Right lobe of liver (tissue), 6 donors: ENCODE measurements around the gene KCNH1. TPM values are rescaled to one million over a fixed set of nuclear protein-coding genes. Genes with fewer than 3 reads are reported as not detected.
"Not testable (repeated sequence)": the region's sequence is repeated elsewhere in the genome, so short reads cannot be mapped to it uniquely, and the experiment has no call there.

Source experiments
- ATAC-seq, 4 donors: fragments of 200-7000 bp; cut with Tn5 transposase; one replicate each; pipeline ENCODE4 v1.9.1; 2020; ENCODE audit warnings: mild to moderate bottlenecking in 4 of 4, moderate library complexity in 4 of 4
- DNase-seq, 3 donors: peaks; one replicate each; pipeline ENCODE4 v3.0.0-alpha.2; 2020
- H3K27ac ChIP-seq, 3 donors: fragments of 200-600 bp; one replicate each; pipeline ENCODE4 v1.8.0; 2022
- H3K27me3 ChIP-seq, 2 donors: fragments of 200-600 bp; one replicate each; pipeline ENCODE4 v1.8.0; 2022
- H3K36me3 ChIP-seq, 4 donors: fragments of 200-600 bp; sonication (generic) in 1 of 4; one replicate each; pipeline versions ENCODE4 v1.5.1 to v1.8.0; 2017 to 2022; ENCODE audit warnings: control low read depth in 1 of 4
- H3K4me1 ChIP-seq, 4 donors: fragments of 200-600 bp; sonication (generic) in 1 of 4; one replicate each; pipeline versions ENCODE4 v1.5.1 to v1.8.0; 2017 to 2022; ENCODE audit warnings: control low read depth in 1 of 4
- H3K4me3 ChIP-seq, 3 donors: fragments of 200-600 bp; one replicate each; pipeline ENCODE4 v1.8.0; 2022
- H3K9me3 ChIP-seq, 4 donors: fragments of 200-600 bp; sonication (generic) in 1 of 4; one replicate each; pipeline versions ENCODE4 v1.5.1 to v1.8.0; 2017 to 2022; ENCODE audit warnings: control low read depth in 1 of 4
- POLR2A ChIP-seq: fragments of 450-650 bp; IDR thresholded peaks from one replicate; pipeline ENCODE4 v1.6.1; 2017; ENCODE audit warnings: antibody characterized with exemption, mild to moderate bottlenecking
- WGBS: methylation state at CpG from one replicate; pipeline ENCODE4 v1.1.6; 2018; ENCODE audit warnings: low coverage, low lambda C conversion rate; ENCODE audit not compliant: insufficient coverage; ENCODE audit errors: missing lambda C conversion rate; 5-methylcytosine and 5-hydroxymethylcytosine counted together
- intact Hi-C, 2 donors: fragments of 100-400 bp; cut with DNase I; formaldehyde crosslinking; loops; one replicate each; pipeline versions ENCODE4 v1.11.2 to v1.14.1; 2022
- total RNA-seq, 6 experiments: library from RNA; depleted of rRNA in 2 of 6; stranded (reverse); fragments of >200 nt in 2 of 6; fragmentation: NEBNext Ultra II Directional in 3 of 6; extraction: Animal tissue kit (Norgen Biotek cat#: 25700) in 3 of 6; gene quantifications; one replicate each; pipeline versions ENCODE4 v1.1.0 to v1.2.4, GENCODE V29; 2016 to 2023
- TF ChIP-seq, protein P1 (sequence below), 4 donors: fragments of 200-600 bp in 3 of 4; fragments of 450-650 bp in 1 of 4; IDR thresholded peaks; one replicate each; pipeline versions ENCODE4 v1.5.1 to v1.8.0; 2016 to 2022; ENCODE audit warnings: antibody characterized with exemption in 4 of 4, mild to moderate bottlenecking in 2 of 4
- donor health status: DM: no; HTN: yes; CAD: no.
- donor health status: DM: no; HTN: no; CAD: no.
- donor health status: DM: no; HTN: no; CAD: no.
- donor health status: DM: no; HTN: yes; CAD: no.
- donor health status: DM: no; HTN: yes; CAD: no.

KCNH1 gene
- total RNA-seq, 6 experiments from 2014 or later = not detected

DNA sequence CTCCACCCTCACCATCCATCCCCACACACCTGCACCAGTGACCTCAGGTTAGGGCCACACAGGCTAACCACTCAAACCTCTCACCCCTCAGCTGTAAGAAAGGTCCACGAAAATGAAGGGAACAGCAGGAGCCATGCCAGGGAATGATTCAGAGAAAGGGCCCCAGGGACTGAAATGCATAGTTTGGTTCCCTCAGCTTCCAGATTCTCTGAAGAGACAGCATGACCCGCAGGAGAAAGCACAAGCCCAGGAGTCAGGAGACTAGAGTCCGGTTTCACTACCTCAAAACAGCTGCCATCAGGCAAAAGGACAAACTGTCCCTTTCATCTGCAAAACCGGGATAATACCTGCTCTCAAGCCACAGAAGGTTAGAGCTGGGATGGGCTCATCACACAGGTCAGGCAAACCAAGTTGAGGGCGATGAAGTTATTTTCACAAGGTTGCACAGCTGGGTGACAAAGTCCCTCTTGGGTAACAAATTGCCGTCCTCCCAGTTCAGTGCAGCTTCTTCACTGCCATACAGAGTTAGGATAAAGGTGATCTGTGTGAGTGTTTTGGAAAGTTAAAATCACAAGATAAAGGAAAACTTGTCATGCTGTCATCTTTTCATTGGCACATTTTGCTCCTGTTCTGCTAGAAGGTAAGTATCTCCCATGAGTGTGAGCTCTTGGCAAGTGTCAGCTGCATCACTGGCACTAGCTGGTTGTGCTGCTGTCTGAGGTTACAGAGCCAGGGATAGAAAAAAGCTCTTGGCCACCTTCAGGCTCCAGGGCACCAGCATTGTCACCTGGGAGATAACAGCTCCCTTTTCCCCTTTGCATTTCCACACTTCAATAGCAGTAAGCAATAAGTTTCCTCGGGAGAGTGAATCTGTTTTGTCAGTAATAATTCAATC is 120.4 kb downstream of the KCNH1 start:
- H3K4me3 ChIP-seq = no peak overlapping the region
- H3K9me3 ChIP-seq = no peaks in the 10 kb centered on the region
- WGBS = 19% methylated on average over 6 of the region's 7 CpGs
- intact Hi-C loops = no loop called here
- ATAC-seq (peak in 1 of 4 donors; percentile 33), DNase-seq (no peak)
- no peaks in the 10 kb centered on the region for H3K36me3 ChIP-seq
- TF ChIP-seq, protein P1, sequence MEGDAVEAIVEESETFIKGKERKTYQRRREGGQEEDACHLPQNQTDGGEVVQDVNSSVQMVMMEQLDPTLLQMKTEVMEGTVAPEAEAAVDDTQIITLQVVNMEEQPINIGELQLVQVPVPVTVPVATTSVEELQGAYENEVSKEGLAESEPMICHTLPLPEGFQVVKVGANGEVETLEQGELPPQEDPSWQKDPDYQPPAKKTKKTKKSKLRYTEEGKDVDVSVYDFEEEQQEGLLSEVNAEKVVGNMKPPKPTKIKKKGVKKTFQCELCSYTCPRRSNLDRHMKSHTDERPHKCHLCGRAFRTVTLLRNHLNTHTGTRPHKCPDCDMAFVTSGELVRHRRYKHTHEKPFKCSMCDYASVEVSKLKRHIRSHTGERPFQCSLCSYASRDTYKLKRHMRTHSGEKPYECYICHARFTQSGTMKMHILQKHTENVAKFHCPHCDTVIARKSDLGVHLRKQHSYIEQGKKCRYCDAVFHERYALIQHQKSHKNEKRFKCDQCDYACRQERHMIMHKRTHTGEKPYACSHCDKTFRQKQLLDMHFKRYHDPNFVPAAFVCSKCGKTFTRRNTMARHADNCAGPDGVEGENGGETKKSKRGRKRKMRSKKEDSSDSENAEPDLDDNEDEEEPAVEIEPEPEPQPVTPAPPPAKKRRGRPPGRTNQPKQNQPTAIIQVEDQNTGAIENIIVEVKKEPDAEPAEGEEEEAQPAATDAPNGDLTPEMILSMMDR (IDR thresholded peaks at IDR 0.05) = no peak
- TF ChIP-seq POLR2A = no peak
- H3K27me3 ChIP-seq = no peaks in the 10 kb centered on the region
- no peak overlapping the region for H3K27ac ChIP-seq
- no peaks in the 10 kb centered on the region for H3K4me1 ChIP-seq

DNA sequence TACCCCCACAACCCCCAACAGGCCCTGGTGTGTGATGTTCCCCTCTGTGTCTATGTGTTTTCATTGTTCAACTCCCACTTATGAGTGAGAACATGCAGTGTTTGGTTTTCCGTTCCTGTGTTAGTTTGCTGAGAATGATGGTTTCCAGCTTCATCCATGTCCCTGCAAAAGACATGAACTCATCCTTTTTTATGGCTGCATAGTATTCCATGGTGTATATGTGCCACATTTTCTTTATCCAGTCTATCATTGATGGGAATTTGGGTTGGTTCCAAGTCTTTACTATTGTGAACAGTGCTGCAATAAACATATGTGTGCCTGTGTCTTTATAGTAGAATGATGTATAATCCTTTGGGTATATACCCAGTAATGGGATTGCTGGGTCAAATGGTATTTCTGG is 122.8 kb downstream of the KCNH1 start:
- 60% methylated on average over 1 of the region's 1 CpG for WGBS

DNA sequence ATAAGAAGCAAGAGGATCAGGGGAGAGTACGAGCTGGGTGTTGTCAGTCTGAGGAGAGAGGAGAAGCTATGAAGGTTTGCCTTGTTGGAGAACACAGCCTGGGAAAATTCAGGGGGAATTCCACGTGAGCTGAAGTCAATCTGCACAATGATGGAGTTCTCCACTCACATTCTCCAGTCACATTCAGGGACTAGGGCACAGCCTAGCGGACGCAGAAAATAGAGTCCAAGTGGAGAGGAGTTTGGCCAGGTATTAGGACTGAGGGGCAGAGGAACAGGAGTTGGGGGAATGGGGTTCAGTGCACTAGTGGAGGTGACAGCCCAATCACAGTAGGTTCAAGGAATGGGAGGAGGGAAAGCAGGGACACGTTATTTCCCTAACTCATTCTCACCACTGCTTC is 124.0 kb downstream of the KCNH1 start:
- 30% methylated on average over 4 of the region's 5 CpGs for WGBS
- ATAC-seq = no peak
- TF ChIP-seq POLR2A = no peak
- TF ChIP-seq, protein P1 (IDR thresholded peaks at IDR 0.05) = no peak
- no peak for DNase-seq
- no peaks in the 10 kb centered on the region for H3K27me3 ChIP-seq
- no peaks in the 10 kb centered on the region for H3K4me1 ChIP-seq
- intact Hi-C loops = no loop called here
- H3K9me3 ChIP-seq = no peaks in the 10 kb centered on the region
- no peak overlapping the region for H3K27ac ChIP-seq
- H3K36me3 ChIP-seq = no peaks in the 10 kb centered on the region
- no peak overlapping the region for H3K4me3 ChIP-seq

More for the DNA sequence above, 122.8 kb downstream of the KCNH1 start:
- H3K9me3 ChIP-seq, intact Hi-C loops, H3K27ac ChIP-seq, H3K27me3 ChIP-seq, ATAC-seq, DNase-seq, H3K36me3 ChIP-seq, H3K4me1 ChIP-seq, H3K4me3 ChIP-seq: not testable (repeated sequence)

DNA sequence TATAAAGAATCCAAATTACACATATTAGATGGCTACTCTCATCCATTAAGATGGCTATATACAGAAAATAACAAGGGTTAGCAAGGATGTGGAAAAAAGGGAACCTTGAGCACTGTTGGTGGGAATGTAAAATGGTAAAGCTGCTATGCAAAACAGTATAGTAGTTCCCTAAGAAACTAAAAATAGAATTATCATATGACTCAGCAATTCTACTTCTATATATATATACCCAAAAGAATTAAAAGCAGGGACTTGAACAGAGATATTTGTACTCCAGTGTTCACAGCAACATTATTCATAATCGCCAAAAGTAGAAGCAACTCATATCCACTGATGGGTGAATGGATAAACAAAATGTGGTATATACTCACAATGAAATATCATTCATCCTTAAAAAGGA is 126.1 kb downstream of the KCNH1 start:
- WGBS = 68% methylated on average over 1 of the region's 1 CpG
- no peaks in the 10 kb centered on the region for H3K27me3 ChIP-seq
- no peak overlapping the region for H3K4me3 ChIP-seq
- ATAC-seq (no peak), DNase-seq (no peak)
- H3K36me3 ChIP-seq = no peaks in the 10 kb centered on the region
- intact Hi-C loops = no loop called here
- TF ChIP-seq POLR2A = no peak
- no peaks in the 10 kb centered on the region for H3K9me3 ChIP-seq
- no peak overlapping the region for H3K27ac ChIP-seq
- H3K4me1 ChIP-seq = no peaks in the 10 kb centered on the region

DNA sequence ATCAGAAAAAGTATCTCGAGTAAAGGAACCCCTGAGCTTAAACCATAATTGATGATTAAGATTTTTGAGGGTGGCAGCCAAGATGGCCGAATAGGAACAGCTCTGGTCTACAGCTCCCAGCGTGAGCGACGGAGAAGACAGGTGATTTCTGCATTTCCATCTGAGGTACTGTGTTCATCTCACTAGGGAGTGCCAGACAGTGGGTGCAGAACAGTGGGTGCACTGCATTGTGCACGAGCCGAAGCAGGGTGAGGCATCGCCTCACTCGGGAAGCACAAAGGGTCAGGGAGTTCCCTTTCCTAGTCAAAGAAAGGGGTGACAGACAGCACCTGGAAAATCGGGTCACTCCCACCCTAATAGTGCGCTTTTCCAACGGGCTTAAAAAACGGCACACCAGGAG is 138.0 kb downstream of the KCNH1 start:
- WGBS = 78% methylated on average over 8 of the region's 13 CpGs
- H3K4me1 ChIP-seq, intact Hi-C loops, H3K9me3 ChIP-seq, H3K27me3 ChIP-seq, H3K4me3 ChIP-seq, H3K36me3 ChIP-seq, H3K27ac ChIP-seq, DNase-seq, ATAC-seq: not testable (repeated sequence)

DNA sequence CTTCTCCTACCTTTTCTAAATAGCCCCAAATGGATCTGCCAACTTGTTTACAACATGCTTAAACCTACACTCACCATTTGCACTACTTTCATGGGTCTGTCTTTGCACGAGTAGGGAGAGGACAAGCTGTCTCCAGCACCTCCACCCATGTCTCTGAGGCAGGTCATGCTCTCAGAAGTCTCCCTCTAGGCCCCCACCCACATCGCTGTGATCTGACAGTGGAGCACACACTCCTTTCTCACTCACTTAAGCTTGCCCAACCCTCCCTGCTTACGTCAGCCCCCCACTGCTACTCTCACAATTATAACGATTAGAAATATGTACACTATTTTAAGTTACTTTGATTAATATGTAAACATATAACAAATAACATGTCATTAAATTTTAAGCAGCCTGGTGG is 141.1 kb downstream of the KCNH1 start:
- TF ChIP-seq, protein P1 (IDR thresholded peaks at IDR 0.05) = no peak
- TF ChIP-seq POLR2A = no peak
- 49% methylated on average over 4 of the region's 4 CpGs for WGBS
- intact Hi-C loops = no loop called here
- no peak overlapping the region for H3K27ac ChIP-seq
- ATAC-seq = no peak
- no peak for DNase-seq
- no peaks in the 10 kb centered on the region for H3K4me1 ChIP-seq
- H3K36me3 ChIP-seq = no peaks in the 10 kb centered on the region
- H3K9me3 ChIP-seq = no peaks in the 10 kb centered on the region
- no peak overlapping the region for H3K4me3 ChIP-seq
- no peaks in the 10 kb centered on the region for H3K27me3 ChIP-seq
